NCI-H2227 treated with DMSO at 0.1 percent for 48 hours (cell line): ENCODE results near the gene THBS1.

Source experiments
- DNase-seq: peaks from one replicate; lab custom pipeline; 2025; lab: John Stamatoyannopoulos, UW

THBS1 gene

DNA sequence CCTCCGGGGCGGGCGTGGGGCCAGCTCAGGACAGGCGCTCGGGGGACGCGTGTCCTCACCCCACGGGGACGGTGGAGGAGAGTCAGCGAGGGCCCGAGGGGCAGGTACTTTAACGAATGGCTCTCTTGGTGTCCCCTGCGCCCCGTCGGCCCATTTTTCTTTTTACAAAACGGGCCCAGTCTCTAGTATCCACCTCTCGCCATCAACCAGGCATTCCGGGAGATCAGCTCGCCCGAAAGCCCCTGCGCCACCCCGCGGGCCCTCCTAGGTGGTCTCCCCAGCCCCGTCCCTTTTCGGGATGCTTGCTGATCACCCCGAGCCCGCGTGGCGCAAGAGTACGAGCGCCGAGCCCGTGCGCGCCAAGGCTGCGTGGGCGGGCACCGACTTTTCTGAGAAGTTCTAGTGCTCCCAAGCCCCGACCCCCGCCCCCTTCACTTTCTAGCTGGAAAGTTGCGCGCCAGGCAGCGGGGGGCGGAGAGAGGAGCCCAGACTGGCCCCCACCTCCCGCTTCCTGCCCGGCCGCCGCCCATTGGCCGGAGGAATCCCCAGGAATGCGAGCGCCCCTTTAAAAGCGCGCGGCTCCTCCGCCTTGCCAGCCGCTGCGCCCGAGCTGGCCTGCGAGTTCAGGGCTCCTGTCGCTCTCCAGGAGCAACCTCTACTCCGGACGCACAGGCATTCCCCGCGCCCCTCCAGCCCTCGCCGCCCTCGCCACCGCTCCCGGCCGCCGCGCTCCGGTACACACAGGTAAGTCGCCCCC, at the start of gene THBS1:
TSS of gene THBS1 (plus strand) at position 595 of the 757 bp plus-strand sequence. CDS start 779 bp downstream, outside the sequence.
- no peak for DNase-seq

DNA sequence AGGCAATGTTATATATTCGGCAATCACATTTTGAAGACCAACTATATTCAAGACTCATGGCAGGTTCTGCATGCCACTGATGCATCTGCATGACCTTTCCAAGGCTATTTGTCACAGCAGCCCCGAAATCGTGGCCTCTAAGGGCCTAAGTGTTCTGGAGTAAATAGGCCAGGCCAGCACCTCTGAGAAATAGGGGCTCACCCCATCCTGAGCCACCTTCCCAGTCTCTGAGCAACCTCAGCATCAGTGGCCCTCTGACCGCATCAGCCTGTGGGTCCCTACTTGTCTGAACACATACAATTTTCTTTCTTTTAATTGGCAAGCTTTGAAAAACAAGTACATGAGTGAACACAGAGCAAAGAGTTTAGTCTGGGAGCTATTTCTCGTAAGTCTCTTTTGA, 45.9 kb upstream of the THBS1 start:
- DNase-seq = no peak

DNA sequence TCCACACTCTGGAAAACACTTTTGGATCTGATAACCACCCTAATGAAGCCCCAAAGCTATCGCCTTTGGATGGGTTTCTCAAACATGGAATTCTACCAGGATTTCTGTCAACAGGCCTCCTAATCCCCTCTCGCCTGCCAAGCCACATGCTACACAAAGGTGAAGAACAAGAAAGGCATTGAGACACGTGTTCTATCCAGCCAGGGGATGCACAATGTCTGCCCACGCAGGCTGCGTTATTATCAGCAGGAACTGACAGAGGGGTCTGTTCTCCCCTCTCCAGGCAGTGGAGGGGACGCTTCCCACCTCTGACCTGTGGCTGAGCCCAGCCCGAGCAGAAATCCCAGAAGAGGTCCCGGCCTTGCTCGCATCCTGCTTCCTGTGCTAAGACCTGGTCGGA, 45.4 kb upstream of the THBS1 start:
- no peak for DNase-seq

DNA sequence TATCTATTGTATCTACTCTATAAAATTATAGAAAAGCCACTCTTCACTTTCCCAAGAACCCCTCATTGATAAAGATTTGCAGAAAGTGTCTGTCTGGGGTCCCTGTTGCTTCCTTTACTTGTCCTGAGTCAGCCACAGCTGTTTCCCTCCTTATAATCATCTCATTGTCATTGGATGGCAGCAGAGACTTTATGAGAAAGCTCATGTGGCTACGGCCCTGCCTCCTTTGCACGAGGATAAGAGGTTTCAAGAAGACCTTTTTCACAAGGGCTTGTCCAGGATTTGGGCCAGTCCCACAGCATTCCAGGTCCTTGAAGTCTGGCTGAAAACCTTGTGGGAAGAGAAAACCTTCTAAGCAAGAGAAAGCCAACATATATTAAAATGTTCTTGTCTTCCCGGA, 41.9 kb upstream of the THBS1 start:
- DNase-seq = no peak

DNA sequence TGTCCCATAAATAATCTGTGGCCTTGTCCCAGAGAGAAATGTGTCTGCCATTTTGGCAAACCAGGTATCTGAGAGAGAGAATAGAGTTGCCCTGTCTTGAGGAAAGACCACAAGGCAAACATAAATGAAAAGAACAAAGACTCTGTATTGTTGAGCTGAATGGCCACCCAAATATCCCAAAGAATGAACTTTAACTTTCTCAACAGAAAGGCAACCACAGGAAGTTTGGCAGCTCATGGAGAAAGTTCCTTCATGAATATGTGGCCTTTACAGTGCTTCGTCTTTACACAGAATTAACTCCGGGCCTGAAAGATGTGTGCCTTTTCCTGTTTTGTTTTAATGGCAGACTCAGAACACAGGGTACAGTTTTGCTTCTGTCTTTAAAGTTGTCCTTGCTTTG, 41.4 kb upstream of the THBS1 start:
- DNase-seq = no peak

DNA sequence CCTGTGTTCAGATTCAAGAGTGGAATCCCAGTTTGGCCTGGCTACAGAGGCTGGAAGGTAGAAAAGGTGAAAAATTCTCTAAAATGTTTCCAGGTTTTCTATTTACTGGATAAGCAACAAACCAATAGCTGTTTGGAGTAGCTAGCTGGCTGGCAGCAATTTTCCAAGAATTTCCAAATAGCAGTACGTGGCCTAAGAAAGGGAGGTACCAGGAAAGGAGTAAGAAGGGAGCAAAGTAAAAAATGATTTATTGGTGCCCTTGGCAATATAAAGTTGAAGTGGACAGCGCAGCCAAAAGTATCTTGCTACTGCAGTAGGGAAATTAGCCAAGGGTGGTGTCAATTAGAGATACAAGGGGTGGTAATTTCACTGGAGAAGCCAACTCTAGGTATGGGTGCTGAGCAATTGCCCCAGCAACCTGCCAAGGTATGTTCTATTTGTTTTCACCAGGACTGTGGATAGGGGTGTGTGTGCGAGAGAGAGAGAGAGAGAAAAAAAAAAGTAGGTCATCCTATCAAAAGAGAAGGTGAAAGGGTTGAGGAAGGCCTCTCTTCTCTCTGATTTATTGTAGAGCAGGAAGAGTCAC, 40.8 kb upstream of the THBS1 start:
- no peak for DNase-seq

DNA sequence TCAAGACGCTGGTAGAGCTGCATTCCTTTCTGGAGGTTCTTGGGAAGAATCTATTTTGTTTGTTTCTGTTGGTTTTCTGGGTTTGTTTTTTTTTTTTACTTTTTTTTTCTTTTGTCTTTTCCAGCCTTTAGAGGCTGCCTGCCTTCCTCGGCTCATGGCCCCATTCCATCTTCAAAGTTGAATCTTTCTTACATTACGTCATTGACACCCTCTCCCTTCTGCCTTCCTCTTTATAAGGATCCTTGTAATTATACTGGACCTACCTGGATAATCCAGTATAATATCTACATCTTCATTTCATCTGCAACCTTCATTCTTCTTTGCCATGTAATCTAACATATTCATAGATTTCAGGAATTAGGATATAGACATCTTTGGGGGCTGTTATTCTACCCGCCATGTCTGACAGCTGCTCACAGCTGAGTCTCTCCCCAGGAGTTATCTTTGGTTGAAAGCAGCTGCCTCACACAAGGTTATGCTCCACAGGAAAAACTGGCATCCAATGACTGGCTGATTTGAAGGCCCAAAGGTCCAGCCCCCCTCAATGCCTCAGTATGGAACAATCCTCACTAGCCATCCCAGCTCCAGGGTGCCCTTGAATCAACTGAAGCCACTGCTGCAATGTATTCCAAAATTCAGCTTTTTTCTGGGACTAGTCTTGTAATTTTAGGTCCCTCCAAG, 38.4 kb upstream of the THBS1 start:
- DNase-seq = no peak

DNA sequence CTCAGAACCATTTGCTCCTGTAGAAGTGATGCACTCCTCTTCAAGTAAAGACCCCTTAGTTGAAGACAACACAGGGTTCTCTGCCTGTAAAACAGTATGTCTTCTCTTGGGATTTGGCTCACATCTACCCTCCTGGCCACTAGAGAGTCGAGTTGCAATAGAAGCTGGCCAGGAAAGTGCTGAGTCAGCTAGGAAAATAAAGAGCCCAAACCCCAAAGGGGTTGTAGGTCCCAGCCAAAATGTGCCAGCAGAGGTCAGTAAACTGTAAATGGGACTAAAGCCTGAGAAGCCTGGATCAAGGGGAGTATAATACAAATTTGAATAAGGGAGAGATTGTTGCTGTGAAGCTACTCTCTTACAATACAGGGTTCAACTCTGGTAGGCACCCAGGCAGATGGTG, 37.2 kb upstream of the THBS1 start:
- no peak for DNase-seq

DNA sequence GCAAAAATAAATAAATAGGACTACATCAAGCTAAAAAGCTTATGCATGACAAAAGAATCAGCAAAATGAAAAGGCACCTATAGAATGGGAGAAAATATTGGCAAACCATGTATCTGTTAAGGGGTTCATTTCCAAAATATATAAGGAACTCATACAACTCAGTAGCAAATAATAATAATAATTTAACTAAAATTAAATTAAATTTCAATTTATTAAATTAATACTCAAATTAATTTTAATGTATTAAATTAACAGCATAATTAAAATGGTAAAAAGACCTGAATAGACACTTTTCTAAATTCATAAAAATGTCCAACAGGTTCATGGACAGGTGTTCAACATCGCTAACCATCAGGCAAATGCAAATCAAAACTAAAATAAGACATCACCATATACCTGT, 34.0 kb upstream of the THBS1 start:
- no peak for DNase-seq

DNA sequence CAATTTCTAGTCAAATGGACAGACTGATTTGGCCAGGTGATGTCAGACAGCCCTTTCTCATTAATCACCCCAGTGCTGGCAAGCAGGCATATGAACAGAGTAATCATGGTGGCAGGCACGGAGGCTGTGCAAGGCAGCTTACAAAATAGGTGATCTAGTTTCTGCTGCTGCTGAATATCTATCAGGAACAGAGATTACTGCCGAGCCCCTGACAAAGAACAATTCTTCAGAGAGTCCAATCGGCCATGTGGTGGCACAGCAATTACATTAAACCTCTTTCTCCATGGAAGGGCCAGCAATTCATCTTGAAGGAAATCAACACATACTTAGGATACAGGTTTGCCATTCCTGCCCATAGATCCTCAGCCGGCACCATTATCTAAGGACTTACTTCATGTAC, 32.3 kb upstream of the THBS1 start:
- DNase-seq = no peak

DNA sequence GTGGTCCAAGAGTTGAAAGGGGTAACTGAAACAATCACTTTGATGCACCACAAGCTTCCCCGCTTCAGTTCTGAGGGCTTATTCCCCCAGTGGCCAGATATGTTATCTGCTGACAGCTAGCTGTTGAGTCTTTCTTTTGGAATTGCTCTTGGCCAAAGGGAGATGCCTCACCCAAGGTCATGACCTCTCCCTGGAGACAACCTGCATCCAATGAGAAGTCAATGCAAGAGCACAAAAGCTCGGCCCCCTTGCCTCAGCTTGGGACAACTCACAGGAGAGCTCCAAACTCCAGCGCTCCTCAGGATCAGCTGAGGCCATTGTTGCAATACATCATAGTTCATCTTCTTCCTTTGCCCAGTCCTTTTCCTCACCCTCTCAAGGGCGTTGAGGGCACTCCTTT, 31.0 kb upstream of the THBS1 start:
- no peak for DNase-seq

DNA sequence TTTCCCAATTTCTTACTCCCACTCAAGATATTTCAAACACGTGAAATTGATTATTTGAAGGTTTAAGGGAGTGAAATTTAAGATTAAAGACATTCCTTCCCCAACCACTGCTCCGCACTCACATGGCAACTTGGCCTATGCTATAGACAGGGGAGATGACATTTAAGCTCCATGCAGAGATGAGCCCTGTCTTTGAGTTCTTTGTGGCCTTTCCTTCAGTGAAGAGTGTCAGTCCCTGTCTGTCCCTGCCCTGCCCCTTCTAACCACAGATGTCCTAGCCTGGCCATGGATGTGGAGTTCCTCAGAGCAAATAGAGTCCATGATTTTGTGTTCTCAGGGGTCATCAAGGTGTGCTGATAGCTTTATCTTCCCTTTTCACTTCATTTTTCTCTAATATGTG, 29.4 kb upstream of the THBS1 start:
- DNase-seq = no peak

DNA sequence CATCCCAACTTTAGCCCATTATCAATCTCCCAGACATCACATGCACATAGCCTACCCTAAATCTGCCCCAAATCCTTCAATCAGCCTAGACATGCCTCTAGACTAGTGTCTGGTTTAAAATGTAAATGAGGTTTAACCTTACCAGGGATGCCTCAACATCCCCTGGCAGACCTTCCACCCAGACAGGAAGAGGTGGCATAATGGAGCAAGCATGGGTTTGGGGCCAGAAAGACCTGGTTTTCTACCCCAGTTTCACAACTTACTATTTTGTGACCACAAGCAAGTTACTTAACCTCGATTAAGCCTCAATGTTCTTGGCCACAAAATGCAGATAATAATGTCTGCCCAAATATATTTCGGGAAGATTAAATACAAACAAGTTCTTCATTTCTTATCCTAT, 28.3 kb upstream of the THBS1 start:
- no peak for DNase-seq

DNA sequence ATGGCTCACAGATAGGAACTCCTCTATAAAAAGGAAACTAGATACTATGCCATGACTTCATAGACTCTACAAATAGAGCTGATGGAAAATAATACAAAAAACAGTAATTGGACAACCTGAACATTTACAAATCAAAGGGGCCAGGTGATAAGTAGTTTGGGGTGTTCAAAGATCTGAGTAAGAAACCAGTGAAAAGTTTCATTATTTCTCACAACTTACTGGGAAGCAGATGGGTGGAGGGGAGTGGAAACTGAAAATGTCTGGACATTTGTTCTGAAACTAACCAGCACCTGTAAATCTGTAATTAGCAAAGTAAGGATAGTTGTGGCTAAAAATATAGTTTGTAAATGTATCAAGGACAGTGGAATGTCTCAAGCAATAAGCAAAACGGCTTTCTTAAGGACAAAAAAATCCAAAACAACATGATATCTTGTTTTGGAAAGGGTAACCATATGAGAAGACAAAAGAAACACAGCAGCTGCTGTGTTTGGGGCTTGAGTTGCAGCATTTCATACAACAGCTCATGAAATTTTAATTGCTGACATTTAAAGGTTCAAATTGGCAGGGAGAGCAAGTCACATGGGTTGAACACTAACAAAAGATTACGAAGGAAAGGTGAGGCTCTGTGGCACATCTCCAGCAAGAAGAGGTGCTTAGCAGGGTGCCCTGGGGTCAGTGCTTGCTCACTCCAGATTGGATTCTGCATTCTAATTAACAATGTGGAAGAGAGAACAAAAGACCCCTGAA, 26.8 kb upstream of the THBS1 start:
- DNase-seq = no peak

DNA sequence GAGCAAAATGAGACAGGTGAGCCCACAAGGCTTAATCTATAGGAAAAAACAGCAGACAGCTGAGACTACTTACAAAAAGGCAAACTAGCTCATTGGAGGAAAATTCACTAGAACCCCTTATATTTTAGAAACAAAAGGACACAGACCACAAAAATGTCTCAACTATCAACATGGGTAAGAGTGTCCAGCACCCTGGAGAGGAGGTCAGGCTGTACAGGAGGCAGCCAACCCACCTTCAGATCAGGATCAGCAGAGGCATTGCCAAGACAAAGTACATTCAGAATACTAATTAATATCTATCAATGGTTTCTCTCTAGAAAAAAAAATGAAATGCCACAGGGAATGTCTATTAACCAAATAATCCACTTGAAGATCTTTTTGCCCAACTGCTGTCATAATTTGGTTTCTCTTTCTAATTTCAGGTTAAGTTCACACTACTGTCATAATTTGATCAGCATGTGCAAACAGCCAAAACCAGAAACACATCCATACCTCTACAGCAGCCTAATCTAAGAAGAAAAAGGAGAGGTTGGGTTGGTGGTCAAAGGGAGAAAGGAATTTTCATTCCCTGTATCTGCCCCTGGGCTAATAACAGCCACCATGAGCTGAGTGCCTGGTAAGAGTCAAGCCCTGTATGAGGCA, 26.0 kb upstream of the THBS1 start:
- DNase-seq = no peak

DNA sequence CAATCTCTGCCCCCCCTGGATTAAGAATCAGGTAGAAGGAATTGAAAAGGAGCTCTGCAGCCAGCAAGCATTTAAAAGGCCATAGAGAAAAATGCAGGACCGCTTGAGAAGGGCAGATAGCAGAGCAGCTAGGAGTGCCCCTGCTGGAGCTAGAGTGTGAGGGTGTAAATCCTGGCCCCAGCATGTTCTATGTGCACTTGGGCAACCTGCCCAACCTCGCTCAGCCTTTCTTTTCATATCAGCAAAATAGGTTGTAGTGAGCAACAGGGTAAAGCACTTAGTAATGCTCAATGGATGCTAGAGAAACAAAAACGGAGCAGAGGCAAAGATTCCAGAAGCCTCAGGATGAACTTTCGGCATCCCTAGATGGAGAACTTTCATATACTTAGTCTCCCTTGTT, 25.0 kb upstream of the THBS1 start:
- no peak for DNase-seq

DNA sequence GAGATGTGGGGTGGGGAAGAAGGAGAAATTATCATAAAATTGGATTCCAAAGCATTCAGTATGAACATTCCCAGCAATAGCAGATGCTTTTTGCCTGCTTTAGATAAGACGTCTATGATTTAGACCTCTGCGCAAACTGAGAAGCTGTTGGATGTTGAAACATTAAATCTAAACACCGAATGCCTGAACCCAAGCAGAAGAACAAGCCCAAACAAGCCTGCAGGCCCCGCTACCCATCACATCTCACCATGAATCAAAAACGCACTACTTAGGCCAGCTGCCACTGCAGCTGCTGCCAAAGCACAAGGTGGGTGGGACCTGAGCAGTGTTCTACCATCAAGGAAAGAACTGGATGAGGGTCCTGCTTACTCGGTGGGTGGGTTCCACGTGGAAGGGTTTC, 24.4 kb upstream of the THBS1 start:
- no peak for DNase-seq

DNA sequence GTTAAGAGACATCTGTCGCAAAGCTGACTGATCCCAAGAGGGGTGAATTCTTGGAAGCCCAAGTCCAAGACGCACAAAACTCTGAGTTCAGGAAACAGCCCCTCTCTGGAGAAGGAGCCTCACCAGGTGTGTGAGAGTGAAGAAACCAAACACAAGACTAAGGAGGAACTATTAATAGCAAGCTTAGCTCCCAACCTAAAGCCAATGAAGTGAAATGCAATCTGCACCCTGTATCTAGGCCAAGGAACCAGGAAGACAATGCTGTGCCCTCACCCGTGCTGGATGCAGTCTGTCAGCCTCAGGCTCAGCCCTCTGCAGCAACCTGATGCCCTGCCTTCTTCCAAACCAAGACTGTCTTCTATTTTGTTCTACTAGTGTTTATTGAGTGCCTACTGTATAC, 22.5 kb upstream of the THBS1 start:
- no peak for DNase-seq

DNA sequence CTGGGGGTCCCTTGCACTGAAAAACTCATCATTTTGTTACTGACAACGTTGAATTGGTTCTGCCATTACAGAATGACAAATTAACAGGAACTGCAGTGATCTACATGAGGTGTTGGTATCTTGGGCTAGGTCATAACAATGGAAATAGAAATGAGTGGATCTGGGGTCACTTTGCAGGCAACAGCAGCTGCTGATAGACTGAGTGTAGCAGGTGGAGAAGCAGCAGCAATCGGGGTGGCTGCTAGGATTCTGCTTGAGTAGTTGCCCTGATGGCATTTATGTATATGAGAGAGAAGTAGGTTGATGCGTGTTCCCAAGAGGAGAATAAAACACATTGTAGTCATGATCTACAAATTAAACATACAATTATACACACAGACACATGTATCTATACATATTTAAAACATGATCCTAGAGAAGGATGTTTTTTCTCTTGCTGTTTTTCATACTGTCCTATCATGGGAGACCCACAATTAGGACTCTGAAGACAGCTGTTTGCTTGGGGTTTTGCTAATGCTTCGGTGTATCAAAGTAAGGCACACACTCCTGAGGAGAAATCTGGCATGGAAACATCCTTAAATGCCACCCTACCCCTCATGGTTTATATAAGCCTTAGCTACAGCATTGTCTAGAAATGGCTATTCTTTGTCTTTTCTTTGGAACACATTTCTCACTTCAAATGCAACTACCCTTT, 15.8 kb upstream of the THBS1 start:
- no peak for DNase-seq

DNA sequence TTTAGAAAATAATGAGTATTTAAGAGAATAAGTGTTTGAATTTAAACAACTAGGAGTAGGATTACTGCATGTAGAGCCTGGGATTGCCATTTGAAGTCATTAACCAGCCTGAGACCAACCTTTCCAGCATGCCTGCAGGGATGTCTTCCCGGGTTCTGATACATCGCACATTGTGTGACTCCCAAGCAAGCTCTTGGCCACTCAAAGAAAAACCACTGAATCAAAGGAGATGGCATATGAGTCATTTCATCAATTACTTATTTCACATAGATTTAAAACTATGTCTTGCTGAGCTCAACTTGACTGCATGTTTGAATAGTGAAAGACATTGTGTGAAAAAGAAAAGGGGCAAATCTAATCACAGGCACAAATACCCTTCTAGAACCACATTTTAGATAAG, 15.0 kb upstream of the THBS1 start:
- no peak for DNase-seq

DNA sequence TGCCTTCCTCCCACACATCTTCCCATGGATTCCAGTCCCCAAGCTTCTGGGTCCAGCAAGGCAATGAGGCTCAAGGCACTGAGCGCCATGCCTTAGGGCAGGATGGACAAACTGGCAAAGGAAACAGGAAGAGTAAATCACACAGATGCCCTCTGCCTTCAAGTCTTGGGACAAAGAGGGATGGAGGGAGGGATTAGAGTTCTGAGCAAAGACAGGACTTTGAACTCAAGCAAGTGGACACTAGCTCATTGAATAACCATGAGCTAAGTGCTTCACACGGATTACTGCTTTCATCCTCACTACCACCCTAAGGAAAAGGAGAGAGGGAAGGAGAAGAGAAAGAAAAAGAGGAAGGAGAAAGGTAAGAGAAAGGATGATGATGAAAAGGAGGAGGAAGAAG, 7.6 kb upstream of the THBS1 start:
- no peak for DNase-seq

DNA sequence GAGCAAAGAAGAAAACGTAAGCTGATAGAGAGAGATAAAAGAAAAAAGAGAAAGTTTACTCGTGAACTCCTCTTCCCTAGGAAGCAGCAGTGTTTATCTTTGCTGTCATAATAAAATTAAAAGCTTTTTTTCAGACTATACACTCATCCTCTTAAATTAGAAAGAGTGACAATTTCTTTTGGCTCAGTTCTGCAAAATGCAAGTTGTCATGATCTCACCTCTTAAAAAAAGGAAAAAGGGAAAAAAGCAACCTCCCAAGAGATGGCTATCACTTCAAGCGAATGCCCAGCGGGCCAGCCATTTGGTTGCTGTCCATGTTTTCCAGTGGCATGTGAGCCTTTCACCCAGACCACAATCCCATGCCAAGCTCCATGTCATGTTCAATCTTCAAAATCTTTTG, 7.0 kb upstream of the THBS1 start:
- DNase-seq = no peak
